Left renal pelvis (tissue), 4 donors: ENCODE data around the gene TAF3. TPM values are rescaled to one million over a fixed set of nuclear protein-coding genes. Genes with fewer than 3 reads are reported as not detected.

ENCODE experiments used
- DNase-seq, 4 donors: peaks; one replicate each; pipeline ENCODE4 v3.0.0-alpha.2; 2013; ENCODE audit warnings: low read depth in 4 of 4, low spot score in 3 of 4
- polyA plus RNA-seq, 4 donors: library from polyadenylated mRNA; unstranded; fragments of 120-200 nt; gene quantifications; one replicate each; pipeline ENCODE4 v1.2.1, GENCODE V29; 2013; ENCODE audit not compliant: insufficient read length in 4 of 4

TAF3 gene
- polyA plus RNA-seq, 4 donors: 7.2 to 12.5 (median 11.2) TPM

GRCh38 chr10:7965457-7965856, 147.2 kb downstream of the TAF3 start:
- DNase-seq: no peak

GRCh38 chr10:7967035-7967434, 148.7 kb downstream of the TAF3 start:
- no peak for DNase-seq

DNA sequence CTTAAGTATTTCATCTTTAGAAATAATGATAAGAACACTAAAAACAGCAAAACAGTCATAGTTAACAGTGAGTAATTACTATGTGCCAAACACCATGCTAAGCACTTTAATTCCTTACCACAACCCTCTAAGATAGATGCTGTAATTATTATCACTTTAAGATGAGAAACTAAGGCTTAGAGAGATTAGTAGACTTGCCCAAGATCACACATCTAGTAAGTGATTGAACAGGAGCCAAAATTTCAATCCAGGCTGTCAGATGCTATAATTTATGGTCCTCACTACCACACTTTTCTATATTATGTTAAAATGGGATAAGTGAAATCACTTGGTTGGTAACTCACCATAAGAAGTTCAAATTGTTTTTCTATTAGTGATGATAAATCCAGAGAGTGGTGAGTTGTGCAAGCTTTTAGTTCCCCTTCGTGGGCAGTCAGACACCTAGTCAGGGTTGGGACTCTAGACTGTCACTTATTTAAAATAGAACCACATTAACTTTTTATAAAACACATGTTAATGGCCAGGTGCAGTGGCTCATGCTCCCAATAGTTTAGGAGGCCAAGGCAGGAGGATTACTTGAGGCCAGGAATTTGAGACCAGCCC, 150.3 kb downstream of the TAF3 start:
- DNase-seq: no peak

DNA sequence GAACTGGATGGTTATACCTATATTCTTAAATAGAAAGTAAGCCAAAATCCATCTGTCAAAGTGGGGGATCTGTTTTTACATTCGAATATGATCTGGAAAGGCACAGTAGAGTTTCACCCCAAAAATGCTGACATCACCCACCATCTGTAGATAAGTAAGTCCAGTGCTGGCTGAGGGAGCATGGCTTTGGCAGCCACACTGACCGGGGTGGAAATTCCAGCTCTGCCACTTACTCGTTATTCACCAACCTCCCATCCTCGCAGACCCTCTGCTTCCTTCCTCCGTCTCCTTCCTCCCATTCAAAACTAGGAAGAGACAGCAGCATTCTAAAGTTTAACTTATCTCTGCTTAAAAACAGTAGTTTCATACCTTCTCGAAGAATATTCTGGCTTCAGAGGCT, 151.3 kb downstream of the TAF3 start:
- peak in 1 of 4 donors; percentile 14 for DNase-seq

GRCh38 chr10:7971949-7972348, 153.6 kb downstream of the TAF3 start:
- no peak for DNase-seq

DNA sequence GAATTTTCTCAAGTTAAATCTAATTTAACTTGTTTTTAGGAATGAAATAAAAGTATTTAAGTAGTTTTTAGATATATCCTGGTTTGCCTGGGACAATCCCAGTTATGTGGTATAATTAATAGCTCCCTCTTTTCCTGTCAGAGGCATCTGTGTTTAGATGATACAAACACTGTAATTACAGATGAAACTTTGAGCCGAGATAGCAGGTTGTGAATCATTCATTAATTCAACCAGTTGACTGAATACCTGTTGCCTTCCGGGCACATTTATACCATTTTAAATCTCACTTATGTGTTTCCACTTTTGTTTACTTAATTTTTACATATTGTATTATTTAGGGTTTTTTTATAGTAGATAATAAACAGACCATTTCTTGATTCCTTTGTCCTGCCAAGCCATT, 154.1 kb downstream of the TAF3 start:
- DNase-seq: no peak

DNA sequence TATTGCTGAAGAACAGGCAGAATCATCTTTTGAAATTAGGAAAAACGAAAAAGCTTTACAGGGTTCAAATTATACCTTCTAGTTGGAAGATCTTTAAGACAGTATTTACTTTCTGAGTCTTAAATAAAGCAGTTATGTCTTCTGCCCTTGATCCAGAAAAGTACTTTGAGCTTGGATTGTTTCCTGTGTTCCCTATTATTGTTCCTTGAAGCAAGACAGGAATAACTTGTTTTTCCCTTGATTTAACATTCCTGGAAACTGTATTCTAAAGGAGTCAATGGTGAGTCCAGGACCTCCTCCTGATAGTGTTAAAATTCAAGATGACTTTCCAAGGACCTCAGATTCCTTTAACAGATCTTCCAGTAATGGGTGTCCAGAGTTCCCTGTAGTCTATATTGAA, 161.9 kb downstream of the TAF3 start:
- DNase-seq: no peak

DNA sequence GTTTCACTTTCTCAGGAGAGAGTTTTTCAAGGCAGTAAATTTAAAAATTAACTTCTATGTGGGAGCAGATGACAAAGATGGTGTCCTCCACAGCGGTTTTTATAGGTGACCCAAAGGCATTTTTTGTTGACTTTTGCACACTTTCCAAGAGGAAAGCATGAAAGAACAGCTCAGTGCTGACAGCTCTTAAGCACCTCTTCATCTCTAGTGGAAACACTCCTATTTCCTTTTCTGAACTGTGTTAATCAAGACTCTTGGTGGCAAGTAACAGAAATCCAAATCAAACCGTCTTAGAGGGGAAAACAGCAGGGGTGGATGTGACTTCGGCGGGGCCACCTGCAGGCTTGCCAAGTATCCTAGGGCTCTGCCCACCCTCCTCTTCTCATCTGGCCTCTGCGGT, 164.4 kb downstream of the TAF3 start:
- no peak for DNase-seq

DNA sequence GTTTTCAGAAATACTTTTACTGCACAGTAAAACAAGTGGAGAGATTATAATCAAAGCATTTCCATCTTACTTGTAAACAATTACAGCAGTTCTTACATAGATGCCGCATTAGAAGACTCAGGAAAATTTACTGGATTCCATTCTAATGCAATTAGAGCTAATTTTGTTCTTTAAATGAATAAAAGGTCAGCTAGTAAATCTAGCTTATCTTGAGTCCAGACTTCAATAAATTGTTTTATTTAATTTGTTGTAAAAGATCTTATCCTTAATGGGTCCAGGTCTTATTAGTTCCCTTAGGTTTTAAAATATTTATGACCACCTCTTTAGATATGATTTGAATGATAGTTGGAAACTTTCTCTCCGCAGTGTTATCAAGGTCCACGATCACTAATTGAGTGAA, 166.0 kb downstream of the TAF3 start:
- DNase-seq: no peak

DNA sequence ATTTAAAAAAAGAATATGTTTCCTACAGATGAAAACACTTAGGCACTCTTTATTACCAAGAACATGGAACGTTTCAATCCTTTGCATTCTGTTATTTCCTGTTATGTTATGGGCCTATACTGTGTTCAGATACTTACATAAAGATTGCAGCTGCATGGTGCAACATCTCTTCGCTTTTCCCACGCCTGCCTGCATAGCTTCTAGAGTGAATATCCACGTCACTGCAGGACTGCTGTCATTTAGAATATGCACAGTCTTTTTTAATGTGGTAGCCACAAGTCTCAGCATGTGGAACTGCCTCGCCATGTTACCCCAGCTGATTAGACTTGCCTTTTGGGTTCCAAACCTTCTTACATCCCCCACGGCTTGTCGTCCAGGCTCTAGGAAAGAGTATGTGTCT, 166.6 kb downstream of the TAF3 start:
- DNase-seq: no peak

DNA sequence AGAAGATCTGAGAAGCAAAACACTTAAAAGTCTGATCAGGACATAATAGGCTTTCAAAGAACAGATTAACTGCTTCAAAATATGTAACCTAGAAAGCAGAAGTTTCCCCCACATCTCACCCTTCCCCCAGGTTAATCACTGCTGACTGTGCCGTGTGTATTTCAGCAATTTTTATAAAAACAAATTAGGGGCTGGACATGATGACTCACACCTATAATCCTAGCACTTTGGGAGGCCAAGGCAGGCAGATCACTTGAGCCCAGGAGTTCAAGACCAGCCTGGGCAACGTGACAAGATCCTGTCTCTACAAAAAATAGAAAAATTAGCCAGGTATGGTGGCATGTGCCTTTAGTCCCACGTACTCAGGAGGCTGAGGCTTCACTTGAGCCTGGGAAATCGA, 168.5 kb downstream of the TAF3 start:
- no peak for DNase-seq

- DNase-seq: no peak
These were observed 170.7 kb downstream of the TAF3 start for GRCh38 chr10:7988989-7989388.

- no peak for DNase-seq
These were observed 180.5 kb downstream of the TAF3 start for GRCh38 chr10:7998831-7999230.

- no peak for DNase-seq
These were observed 186.2 kb downstream of the TAF3 start for GRCh38 chr10:8004469-8005000.

- DNase-seq: no peak
These were observed 188.1 kb downstream of the TAF3 start for GRCh38 chr10:8006274-8006999.

DNA sequence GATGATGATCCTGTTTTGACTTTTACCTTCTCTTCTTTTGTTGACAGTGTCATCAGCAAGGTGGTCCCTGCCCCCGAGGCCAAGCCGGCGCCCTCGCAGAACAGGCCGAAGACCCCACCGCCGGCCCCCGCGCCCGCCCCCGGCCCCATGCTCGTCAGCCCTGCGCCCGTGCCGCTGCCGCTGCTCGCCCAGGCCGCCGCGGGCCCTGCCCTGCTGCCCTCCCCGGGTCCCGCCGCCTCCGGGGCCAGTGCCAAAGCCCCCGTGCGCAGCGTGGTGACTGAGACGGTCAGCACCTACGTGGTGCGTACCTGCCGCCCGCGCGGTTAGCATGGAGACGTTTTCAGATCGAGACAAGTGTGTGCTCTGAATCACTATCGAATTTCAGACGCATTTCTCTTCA, 190.7 kb downstream of the TAF3 start:
- no peak for DNase-seq

GRCh38 chr10:8013006-8013405, 194.7 kb downstream of the TAF3 start:
- DNase-seq: no peak

- no peak for DNase-seq
These were observed 195.3 kb downstream of the TAF3 start for GRCh38 chr10:8013619-8014018.

DNA sequence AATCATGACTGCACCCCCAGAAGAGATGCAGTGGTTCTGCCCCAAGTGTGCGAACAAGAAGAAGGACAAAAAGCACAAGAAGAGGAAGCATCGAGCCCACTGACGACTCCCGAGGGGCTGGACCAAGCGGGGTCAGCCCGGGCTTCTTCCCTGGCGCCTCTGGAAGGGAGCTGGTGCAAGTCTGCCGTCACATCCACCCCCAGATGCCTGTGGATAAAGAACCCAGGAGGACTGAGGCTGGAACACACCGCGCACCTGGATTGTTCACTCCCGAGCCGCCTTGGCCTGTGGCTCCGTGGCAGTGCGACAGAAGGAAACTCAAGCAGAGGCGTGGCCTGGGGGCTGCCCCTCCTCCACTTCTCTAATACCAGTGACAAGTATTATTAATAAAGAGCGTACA, 196.3 kb downstream of the TAF3 start:
- DNase-seq: no peak

DNA sequence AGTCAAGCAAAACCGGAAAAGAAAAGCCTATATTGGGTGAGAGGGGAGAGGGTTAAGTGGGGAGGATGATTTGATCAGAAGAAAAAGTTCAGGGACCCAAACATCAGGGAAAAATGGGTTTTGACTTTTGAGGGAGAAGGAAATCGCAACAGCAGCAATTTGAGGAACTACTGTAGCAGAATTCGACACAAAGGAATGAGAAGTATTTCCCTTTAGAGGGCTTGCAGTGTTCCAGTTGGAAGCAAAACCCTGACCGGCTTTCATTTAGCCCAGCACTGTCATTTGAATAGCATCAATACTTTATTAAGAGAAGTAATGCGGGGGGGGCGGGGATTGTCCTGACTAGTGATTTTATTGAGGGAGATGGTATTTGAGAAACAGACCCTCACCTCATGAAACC, 199.0 kb downstream of the TAF3 start:
- DNase-seq: no peak

- no peak for DNase-seq
These were observed 205.0 kb downstream of the TAF3 start for GRCh38 chr10:8023321-8023720.

- no peak for DNase-seq
These were observed 205.5 kb downstream of the TAF3 start for GRCh38 chr10:8023851-8024250.
